Esophagus muscularis mucosa (tissue), 4 donors: ENCODE measurements around the gene CCDC112. TPM values are rescaled to one million over a fixed set of nuclear protein-coding genes. Genes with fewer than 3 reads are reported as not detected.
"Not testable (repeated sequence)": the region's sequence is repeated elsewhere in the genome, so short reads cannot be mapped to it uniquely, and the experiment has no call there.

Experiments
- DNase-seq: peaks from one replicate; pipeline ENCODE4 v3.0.0-alpha.2; 2017; ENCODE audit errors: extremely low spot score
- H3K27ac ChIP-seq, 4 donors: fragments of 200-600 bp; sonication (generic); replicated peaks in 1 of 4; 1 replicate in 3 of 4; 2 replicates in 1 of 4; pipeline ENCODE4 v1.5.1; 2016 to 2019; ENCODE audit warnings: mild to moderate bottlenecking in 1 of 4
- H3K27me3 ChIP-seq, 4 donors: fragments of 200-600 bp; sonication (generic); one replicate each; pipeline versions ENCODE4 v1.5.1 to v1.6.0; 2016 to 2019
- H3K36me3 ChIP-seq, 4 donors: fragments of 200-600 bp; sonication (generic); one replicate each; pipeline ENCODE4 v1.5.1; 2016 to 2019
- H3K4me1 ChIP-seq, 4 donors: fragments of 200-600 bp; sonication (generic); one replicate each; pipeline ENCODE4 v1.5.1; 2016 to 2019
- H3K4me3 ChIP-seq, 4 donors: fragments of 200-600 bp; sonication (generic); 1 replicate in 2 of 4; 2 replicates in 2 of 4; pipeline ENCODE4 v1.5.1; 2016 to 2019; ENCODE audit warnings: mild to moderate bottlenecking in 4 of 4, moderate library complexity in 1 of 4
- H3K9me3 ChIP-seq, 4 donors: fragments of 200-600 bp; sonication (generic); 1 replicate in 3 of 4; 2 replicates in 1 of 4; pipeline ENCODE4 v1.5.1; 2016 to 2019
- CTCF ChIP-seq, 3 experiments: fragments of 200-600 bp in 2 of 3; fragments of 450-650 bp in 1 of 3; sonication (generic) in 2 of 3; IDR thresholded peaks; one replicate each; pipeline ENCODE4 v1.5.1; 2017 to 2019; ENCODE audit warnings: antibody characterized with exemption in 3 of 3, mild to moderate bottlenecking in 2 of 3, moderate library complexity in 1 of 3
- EP300 ChIP-seq: sonication (generic); formaldehyde crosslinking; IDR thresholded peaks from one replicate; pipeline ENCODE4 v1.6.1; 2017; ENCODE audit warnings: antibody characterized with exemption
- POLR2A ChIP-seq: fragments of 450-650 bp; IDR thresholded peaks from one replicate; pipeline ENCODE4 v1.6.1; 2017; ENCODE audit warnings: antibody characterized with exemption, moderate library complexity, mild to moderate bottlenecking, low read depth
- POLR2AphosphoS5 ChIP-seq, 2 donors: sonication (generic); formaldehyde crosslinking; IDR thresholded peaks; one replicate each; pipeline ENCODE4 v1.6.1; 2017; ENCODE audit warnings: antibody characterized with exemption in 2 of 2
- WGBS: methylation state at CpG from one replicate; pipeline ENCODE4 v1.1.5; 2018; 5-methylcytosine and 5-hydroxymethylcytosine counted together
- intact Hi-C: fragments of 100-400 bp; cut with DNase I; formaldehyde crosslinking; loops from one replicate; pipeline ENCODE4 v1.15.1; 2023
- total RNA-seq, 4 donors: library from RNA; depleted of rRNA; stranded (reverse); fragments of >200 nt; gene quantifications; one replicate each; pipeline versions ENCODE4 v1.1.0 to v1.2.1, GENCODE V29; 2016

The CCDC112 gene
- total RNA-seq, 4 donors from 2014 or later: 5.8 to 11.2 (median 8.3) TPM

- H3K9me3 ChIP-seq: no peaks in the 10 kb centered on the region
- H3K4me3 ChIP-seq: no peak overlapping the region
- TF ChIP-seq CTCF (IDR thresholded peaks at IDR 0.05) (no peak), POLR2AphosphoS5 (IDR thresholded peaks at IDR 0.05) (no peak), POLR2A (no peak), EP300 (no peak)
- 71% methylated on average over 1 of the region's 1 CpG for WGBS
- no peak overlapping the region for H3K27ac ChIP-seq
- H3K36me3 ChIP-seq: no peaks in the 10 kb centered on the region
- intact Hi-C loops: no loop called here
- H3K27me3 ChIP-seq: no peaks in the 10 kb centered on the region
- DNase-seq: peak; percentile 57
- no peaks in the 10 kb centered on the region for H3K4me1 ChIP-seq
These were observed 36.7 kb upstream of the CCDC112 start for GRCh38 chr5:115333164-115333563.

- no peak overlapping the region for H3K4me3 ChIP-seq
- TF ChIP-seq POLR2AphosphoS5 (IDR thresholded peaks at IDR 0.05): no peak
- no peak for TF ChIP-seq POLR2A
- no peak for TF ChIP-seq EP300
- no peak for TF ChIP-seq CTCF (IDR thresholded peaks at IDR 0.05)
- no peaks in the 10 kb centered on the region for H3K9me3 ChIP-seq
- H3K4me1 ChIP-seq: no peaks in the 10 kb centered on the region
- no peaks in the 10 kb centered on the region for H3K36me3 ChIP-seq
- no peak for DNase-seq
- 70% methylated on average over 2 of the region's 2 CpGs for WGBS
- no peak overlapping the region for H3K27ac ChIP-seq
- intact Hi-C loops: no loop called here
- no peaks in the 10 kb centered on the region for H3K27me3 ChIP-seq
These were observed 34.4 kb upstream of the CCDC112 start for GRCh38 chr5:115330830-115331229.

- intact Hi-C loops: no loop called here
- H3K9me3 ChIP-seq: no peaks in the 10 kb centered on the region
- no peak overlapping the region for H3K27ac ChIP-seq
- no peaks in the 10 kb centered on the region for H3K27me3 ChIP-seq
- 77% methylated on average over 8 of the region's 8 CpGs for WGBS
- TF ChIP-seq POLR2A: no peak
- no peak for TF ChIP-seq CTCF (IDR thresholded peaks at IDR 0.05)
- no peak for TF ChIP-seq EP300
- TF ChIP-seq POLR2AphosphoS5 (IDR thresholded peaks at IDR 0.05): no peak
- no peaks in the 10 kb centered on the region for H3K36me3 ChIP-seq
- H3K4me1 ChIP-seq: no peaks in the 10 kb centered on the region
- no peak overlapping the region for H3K4me3 ChIP-seq
- no peak for DNase-seq
These were observed 33.0 kb upstream of the CCDC112 start for GRCh38 chr5:115329475-115329874.

GRCh38 chr5:115328617-115329274, 32.3 kb upstream of the CCDC112 start:
- H3K27ac ChIP-seq, H3K36me3 ChIP-seq, H3K4me1 ChIP-seq, H3K9me3 ChIP-seq, H3K27me3 ChIP-seq, H3K4me3 ChIP-seq, intact Hi-C loops, DNase-seq: not testable (repeated sequence)
- WGBS: 43% methylated on average over 6 of the region's 6 CpGs

GRCh38 chr5:115325296-115325959, 29.0 kb upstream of the CCDC112 start:
- 64% methylated on average over 3 of the region's 3 CpGs for WGBS
- Histone ChIP-seq H3K27ac (no peak overlapping the region), H3K36me3 (no peaks in the 10 kb centered on the region), H3K4me1 (no peaks in the 10 kb centered on the region), H3K9me3 (no peaks in the 10 kb centered on the region), H3K4me3 (no peak overlapping the region), H3K27me3 (no peaks in the 10 kb centered on the region)
- intact Hi-C loops: no loop called here
- DNase-seq: no peak
- no peak for TF ChIP-seq POLR2AphosphoS5 (IDR thresholded peaks at IDR 0.05)
- no peak for TF ChIP-seq POLR2A
